K562 (cell line): ENCODE results near the gene MKS1. TPM values are rescaled to one million over a fixed set of nuclear protein-coding genes. Genes with fewer than 3 reads are reported as not detected.

Source experiments
- AFF1 ChIP-seq, 2 experiments: fragments of 450-650 bp; IDR thresholded peaks; 2 replicates each; pipeline ENCODE4 v1.6.1; 2018; ENCODE audit warnings: mild to moderate bottlenecking in 2 of 2, low read depth in 1 of 2; ENCODE audit not compliant: partially characterized antibody in 2 of 2
- BDP1 ChIP-seq: IDR thresholded peaks from 3 replicates; pipeline ENCODE4 v1.6.1; 2011; ENCODE audit not compliant: insufficient read length, insufficient read depth
- CBFB ChIP-seq: sonication (generic); formaldehyde crosslinking; IDR thresholded peaks from 2 replicates; pipeline ENCODE4 v1.4.0; 2020; ENCODE audit warnings: mild to moderate bottlenecking, missing genetic modification reagents
- CREBBP ChIP-seq: IDR thresholded peaks from one replicate; pipeline ENCODE4 v1.6.1; 2012; ENCODE audit warnings: low read depth, mild to moderate bottlenecking, control low read depth, inconsistent platforms, low read length
- ELF1 ChIP-seq: fragments of 200-800 bp; sonication (Bioruptor generic); IDR thresholded peaks from 2 replicates; pipeline ENCODE4 v1.6.1; 2016; ENCODE audit warnings: missing genetic modification characterization, missing compliant biosample characterization
- ETS2 ChIP-seq: IDR thresholded peaks from 2 replicates; pipeline ENCODE4 v1.6.1; 2016; ENCODE audit warnings: borderline replicate concordance, missing genetic modification characterization, mild to moderate bottlenecking, moderate library complexity, missing compliant biosample characterization; ENCODE audit not compliant: poor library complexity, severe bottlenecking
- HLTF ChIP-seq: fragments of 450-650 bp; IDR thresholded peaks from 2 replicates; pipeline ENCODE4 v1.6.1; 2016
- L3MBTL2 ChIP-seq: fragments of 450-650 bp; IDR thresholded peaks from 2 replicates; pipeline ENCODE4 v1.6.1; 2016; ENCODE audit warnings: mild to moderate bottlenecking, moderate library complexity
- SOX6 ChIP-seq: fragments of 450-650 bp; IDR thresholded peaks from 2 replicates; pipeline ENCODE4 v1.6.1; 2014; ENCODE audit warnings: mild to moderate bottlenecking
- TCF15 ChIP-seq: fragments of 250-450 bp; sonication (Bioruptor Pico); IDR thresholded peaks from 2 replicates; pipeline ENCODE4 v1.8.0; 2022; ENCODE audit warnings: moderate library complexity, mild to moderate bottlenecking, inconsistent platforms
- ZBTB1 ChIP-seq: sonication (generic); formaldehyde crosslinking; IDR thresholded peaks from 2 replicates; pipeline ENCODE4 v1.8.1; 2023; ENCODE audit warnings: missing genetic modification reagents, low read depth, mild to moderate bottlenecking, borderline replicate concordance
- ZNF212 ChIP-seq: fragments of 450-650 bp; formaldehyde crosslinking; IDR thresholded peaks from 2 replicates; pipeline ENCODE4 v1.4.0; 2020; ENCODE audit warnings: mild to moderate bottlenecking
- polyA plus RNA-seq, 8 experiments: library from polyadenylated mRNA; depleted of rRNA in 4 of 8; stranded (reverse) in 5 of 8; unstranded in 3 of 8; fragments of >200 nt; fragmentation: Nextera tagmentation in 2 of 8; fragmentation: Illumina TruSeq in 1 of 8; extraction: Ambion mirVana in 2 of 8; extraction: Trizol in 1 of 8; gene quantifications; 2 replicates each; pipeline versions ENCODE4 v1.2.1 to v1.2.3, GENCODE V29; 2011 to 2014; ENCODE audit warnings: inconsistent platforms in 1 of 8, missing spikeins in 1 of 8
- total RNA-seq, 7 experiments: library from RNA; depleted of rRNA in 6 of 7; stranded (reverse); fragments of >200 nt in 6 of 7; fragmentation: Illumina TruSeq in 2 of 7; extraction: Trizol in 2 of 7; gene quantifications; 2 replicates each; pipeline versions ENCODE4 v1.2.1 to v1.2.3, GENCODE V29; 2011 to 2021; ENCODE audit warnings: low replicate concordance in 1 of 7
- TF ChIP-seq, protein P1 (sequence below): fragments of 450-650 bp; IDR thresholded peaks from 2 replicates; pipeline ENCODE4 v1.6.1; 2014; ENCODE audit warnings: low read depth, mild to moderate bottlenecking, moderate library complexity, borderline replicate concordance

MKS1 gene
- total and polyA plus RNA-seq, 9 of the 15 experiments (the other 6 are each of a cell fraction or from before 2014, with no cell fraction given) = 16.3 to 31.0 (median 25.9) TPM

- TF ChIP-seq, protein P1, sequence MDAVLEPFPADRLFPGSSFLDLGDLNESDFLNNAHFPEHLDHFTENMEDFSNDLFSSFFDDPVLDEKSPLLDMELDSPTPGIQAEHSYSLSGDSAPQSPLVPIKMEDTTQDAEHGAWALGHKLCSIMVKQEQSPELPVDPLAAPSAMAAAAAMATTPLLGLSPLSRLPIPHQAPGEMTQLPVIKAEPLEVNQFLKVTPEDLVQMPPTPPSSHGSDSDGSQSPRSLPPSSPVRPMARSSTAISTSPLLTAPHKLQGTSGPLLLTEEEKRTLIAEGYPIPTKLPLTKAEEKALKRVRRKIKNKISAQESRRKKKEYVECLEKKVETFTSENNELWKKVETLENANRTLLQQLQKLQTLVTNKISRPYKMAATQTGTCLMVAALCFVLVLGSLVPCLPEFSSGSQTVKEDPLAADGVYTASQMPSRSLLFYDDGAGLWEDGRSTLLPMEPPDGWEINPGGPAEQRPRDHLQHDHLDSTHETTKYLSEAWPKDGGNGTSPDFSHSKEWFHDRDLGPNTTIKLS = no peak
- no peak for TF ChIP-seq CREBBP
- TF ChIP-seq ZBTB1 (CRISPR knock-in tag) = no peak
- peak; percentile 74; the same call in 1 of the 2 replicates for TF ChIP-seq SOX6
- TF ChIP-seq BDP1 = no peak
- no peak for TF ChIP-seq ETS2 (tag)
- TF ChIP-seq ELF1 = no peak
- TF ChIP-seq AFF1 (IDR thresholded peaks at IDR 0.05; ENCODE audit: low read depth in 1 of 2, partially characterized antibody in 2 of 2) = no peak
- TF ChIP-seq TCF15 (CRISPR knock-in tag) = no peak
- no peak for TF ChIP-seq ZNF212 (CRISPR knock-in tag)
- TF ChIP-seq HLTF = no peak
- TF ChIP-seq L3MBTL2 = peak; percentile 88
- TF ChIP-seq CBFB (CRISPR knock-in tag) = no peak
- TF ChIP-seq, all 486 proteins: peak for 83
Measured at GRCh38 chr17:58184986-58185761, 33.9 kb downstream of the MKS1 start (continued).
